Left cardiac atrium (tissue), 4 donors: ENCODE measurements around the gene ZNF746. TPM values are rescaled to one million over a fixed set of nuclear protein-coding genes. Genes with fewer than 3 reads are reported as not detected.
"Not testable (repeated sequence)": the region's sequence is repeated elsewhere in the genome, so short reads cannot be mapped to it uniquely, and the experiment has no call there.

Source experiments
- ATAC-seq, 2 donors: fragments of 200-7000 bp; cut with Tn5 transposase; one replicate each; pipeline ENCODE4 v1.9.1; 2020; ENCODE audit warnings: mild to moderate bottlenecking in 2 of 2, moderate library complexity in 2 of 2
- DNase-seq: peaks from one replicate; pipeline ENCODE4 v3.0.0-alpha.2; 2020
- intact Hi-C, 2 donors: fragments of 100-400 bp; cut with DNase I; formaldehyde crosslinking; loops; one replicate each; pipeline versions ENCODE4 v1.14.1 to v1.15.1; 2022 to 2023
- total RNA-seq, 2 donors: library from RNA; stranded (reverse); fragmentation: NEBNext Ultra II Directional; extraction: Animal tissue kit (Norgen Biotek cat#: 25700); gene quantifications; one replicate each; pipeline ENCODE4 v1.2.1, GENCODE V29; 2021
- donor health status: DM: no; HTN: yes; CAD: no.
- donor health status: DM: no; HTN: yes; CAD: no; lungs with severe emphysema.
- donor health status: DM: yes; HTN: yes; CAD: no.
- donor health status: Dilated cardiomyopathy.

The ZNF746 gene
- total RNA-seq, 2 donors from 2014 or later: 8.7 to 10.1 TPM

- intact Hi-C loops: loop anchor here in 1 of 2 donors (5.0 kb wide), 1 partner anchor 68 kb away; no protein-coding TSS in a partner anchor
- DNase-seq: no peak
- no peak for ATAC-seq
These were observed 2.8 kb downstream of the ZNF746 start for GRCh38 chr7:149494738-149495368.

- intact Hi-C loops, DNase-seq, ATAC-seq: not testable (repeated sequence)
These were observed 3.6 kb downstream of the ZNF746 start for GRCh38 chr7:149493975-149494374.

GRCh38 chr7:149493366-149493765, 4.2 kb downstream of the ZNF746 start:
- intact Hi-C loops: no loop called here
- ATAC-seq: no peak

GRCh38 chr7:149490083-149490760, 7.4 kb downstream of the ZNF746 start:
- no peak for DNase-seq
- intact Hi-C loops: no loop called here
- ATAC-seq: no peak

More at GRCh38 chr7:149493366-149493765, 4.2 kb downstream of the ZNF746 start:
- DNase-seq: no peak

GRCh38 chr7:149489391-149490024, 8.1 kb downstream of the ZNF746 start:
- DNase-seq (no peak), ATAC-seq (peak in 1 of 2 donors; percentile 53)
- intact Hi-C loops: no loop called here

GRCh38 chr7:149479568-149479967, 18.0 kb downstream of the ZNF746 start:
- no peak for DNase-seq
- intact Hi-C loops: no loop called here
- ATAC-seq: no peak

- ATAC-seq: no peak
- no peak for DNase-seq
- intact Hi-C loops: no loop called here
These were observed 18.9 kb downstream of the ZNF746 start for GRCh38 chr7:149478754-149479153.

GRCh38 chr7:149477494-149478443, 19.8 kb downstream of the ZNF746 start:
- DNase-seq (no peak), ATAC-seq (no peak)
- intact Hi-C loops: no loop called here

- intact Hi-C loops: no loop called here
- DNase-seq (no peak), ATAC-seq (no peak)
These were observed 20.8 kb downstream of the ZNF746 start for GRCh38 chr7:149476791-149477190.

- no peak for ATAC-seq
- intact Hi-C loops: no loop called here
These were observed 22.2 kb downstream of the ZNF746 start for GRCh38 chr7:149475121-149476045.

GRCh38 chr7:149474309-149475120, 23.1 kb downstream of the ZNF746 start:
- intact Hi-C loops: no loop called here
- ATAC-seq (no peak), DNase-seq (no peak)

More at GRCh38 chr7:149475121-149476045, 22.2 kb downstream of the ZNF746 start:
- DNase-seq: no peak

GRCh38 chr7:149473251-149473650, 24.4 kb downstream of the ZNF746 start:
- DNase-seq (no peak), ATAC-seq (no peak)
- intact Hi-C loops: no loop called here

- ATAC-seq: no peak
- no peak for DNase-seq
- intact Hi-C loops: no loop called here
These were observed 26.2 kb downstream of the ZNF746 start for GRCh38 chr7:149471289-149471953.

GRCh38 chr7:149469806-149470205, 27.8 kb downstream of the ZNF746 start:
- ATAC-seq: no peak
- DNase-seq: no peak
- intact Hi-C loops: no loop called here

- no peak for DNase-seq
- ATAC-seq: no peak
- intact Hi-C loops: no loop called here
These were observed 29.4 kb downstream of the ZNF746 start for GRCh38 chr7:149468208-149468607.

- no peak for ATAC-seq
- DNase-seq: no peak
- intact Hi-C loops: no loop called here
These were observed 30.2 kb downstream of the ZNF746 start for GRCh38 chr7:149467321-149467859.

GRCh38 chr7:149466364-149466763, 31.2 kb downstream of the ZNF746 start:
- intact Hi-C loops: no loop called here
- DNase-seq (no peak), ATAC-seq (no peak)
